Mucosa of descending colon (tissue), 3 donors: ENCODE measurements around the gene MYO18B. TPM values are rescaled to one million over a fixed set of nuclear protein-coding genes. Genes with fewer than 3 reads are reported as not detected.

Source experiments
- ATAC-seq: fragments of 200-7000 bp; cut with Tn5 transposase; one replicate; pipeline ENCODE4 v1.9.1; 2020; ENCODE audit warnings: mild to moderate bottlenecking, moderate library complexity
- DNase-seq, 3 donors: peaks; one replicate each; pipeline ENCODE4 v3.0.0-alpha.2; 2020
- H3K36me3 ChIP-seq: fragments of 200-600 bp; one replicate; pipeline ENCODE4 v1.8.0; 2021; ENCODE audit warnings: low read depth, mild to moderate bottlenecking
- H3K4me1 ChIP-seq: fragments of 200-600 bp; one replicate; pipeline ENCODE4 v1.8.0; 2021; ENCODE audit warnings: low read depth, mild to moderate bottlenecking
- H3K4me3 ChIP-seq: fragments of 200-600 bp; one replicate; pipeline ENCODE4 v1.8.0; 2021; ENCODE audit warnings: mild to moderate bottlenecking
- H3K9me3 ChIP-seq: fragments of 200-600 bp; one replicate; pipeline ENCODE4 v1.8.0; 2021; ENCODE audit warnings: mild to moderate bottlenecking
- intact Hi-C, 2 donors: fragments of 100-400 bp; cut with DNase I in 1 of 2; cut with micrococcal nuclease in 1 of 2; formaldehyde crosslinking; loops; one replicate each; pipeline versions ENCODE4 v1.11.0 to v1.11.1; 2022; cut with DNase I, micrococcal nuclease
- total RNA-seq, 3 donors: library from RNA; stranded (reverse); fragmentation: NEBNext Ultra II Directional in 2 of 3; extraction: Animal tissue kit (Norgen Biotek cat#: 25700) in 2 of 3; gene quantifications; one replicate each; pipeline versions ENCODE4 v1.2.1 to v1.2.4, GENCODE V29; 2021 to 2023
- TF ChIP-seq, protein P1 (sequence below): fragments of 200-600 bp; IDR thresholded peaks from one replicate; pipeline ENCODE4 v1.8.0; 2022; ENCODE audit warnings: antibody characterized with exemption, mild to moderate bottlenecking
- donor health status: DM: no; HTN: no; CAD: no; lungs with moderate emphysema.
- donor health status: DM: no; HTN: no; CAD: no.
- donor health status: DM: no; HTN: yes; CAD: no.

Gene MYO18B
- total RNA-seq, 3 donors from 2014 or later: 0.03 to 0.17 (median 0.12) TPM

DNA sequence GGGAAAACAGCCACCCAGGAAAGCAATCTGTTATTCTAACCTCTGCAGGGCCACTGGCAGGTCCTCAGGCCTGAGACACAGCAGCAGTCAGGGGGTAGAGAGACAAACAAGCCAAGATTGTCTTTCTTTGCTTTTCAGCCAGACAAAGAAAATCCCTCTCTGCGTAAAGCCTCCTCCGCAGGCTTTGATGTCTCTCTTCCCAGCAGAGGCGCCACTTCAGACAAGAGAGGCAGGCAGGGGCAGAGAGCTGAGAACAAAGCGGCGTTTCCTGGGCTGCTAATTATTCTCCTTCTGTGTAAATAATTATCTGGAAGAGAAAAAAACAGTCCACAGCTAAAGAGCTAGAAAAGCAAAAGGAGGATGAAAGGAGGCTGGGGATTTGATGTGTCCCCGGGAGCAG lies 324.5 kb downstream of the MYO18B start:
- no peaks in the 10 kb centered on the region for H3K36me3 ChIP-seq
- TF ChIP-seq, protein P1, sequence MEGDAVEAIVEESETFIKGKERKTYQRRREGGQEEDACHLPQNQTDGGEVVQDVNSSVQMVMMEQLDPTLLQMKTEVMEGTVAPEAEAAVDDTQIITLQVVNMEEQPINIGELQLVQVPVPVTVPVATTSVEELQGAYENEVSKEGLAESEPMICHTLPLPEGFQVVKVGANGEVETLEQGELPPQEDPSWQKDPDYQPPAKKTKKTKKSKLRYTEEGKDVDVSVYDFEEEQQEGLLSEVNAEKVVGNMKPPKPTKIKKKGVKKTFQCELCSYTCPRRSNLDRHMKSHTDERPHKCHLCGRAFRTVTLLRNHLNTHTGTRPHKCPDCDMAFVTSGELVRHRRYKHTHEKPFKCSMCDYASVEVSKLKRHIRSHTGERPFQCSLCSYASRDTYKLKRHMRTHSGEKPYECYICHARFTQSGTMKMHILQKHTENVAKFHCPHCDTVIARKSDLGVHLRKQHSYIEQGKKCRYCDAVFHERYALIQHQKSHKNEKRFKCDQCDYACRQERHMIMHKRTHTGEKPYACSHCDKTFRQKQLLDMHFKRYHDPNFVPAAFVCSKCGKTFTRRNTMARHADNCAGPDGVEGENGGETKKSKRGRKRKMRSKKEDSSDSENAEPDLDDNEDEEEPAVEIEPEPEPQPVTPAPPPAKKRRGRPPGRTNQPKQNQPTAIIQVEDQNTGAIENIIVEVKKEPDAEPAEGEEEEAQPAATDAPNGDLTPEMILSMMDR: no peak
- no peak overlapping the region for H3K4me3 ChIP-seq
- H3K4me1 ChIP-seq: no peaks in the 10 kb centered on the region
- ATAC-seq: no peak
- intact Hi-C loops: no loop called here
- H3K9me3 ChIP-seq: no peaks in the 10 kb centered on the region
- no peak for DNase-seq

DNA sequence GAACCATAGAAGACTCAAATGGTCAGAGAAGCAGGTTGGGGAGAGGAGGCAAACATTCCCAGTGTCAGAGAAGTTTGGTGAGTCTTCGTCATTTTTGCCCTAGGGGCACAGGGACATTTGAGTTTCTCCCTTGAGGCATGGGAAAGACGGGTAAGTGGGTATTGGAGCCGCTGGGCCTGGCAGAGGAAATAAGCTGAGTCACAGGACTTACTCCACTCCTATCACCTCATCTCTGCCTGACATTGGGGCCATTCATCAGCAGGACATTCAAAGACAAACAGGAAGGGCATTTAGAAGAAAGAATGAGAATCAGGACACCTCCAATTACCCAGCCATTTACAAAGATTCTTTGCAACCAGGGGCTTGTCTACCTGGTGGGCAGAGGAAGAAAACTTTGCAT lies 326.6 kb downstream of the MYO18B start:
- intact Hi-C loops: no loop called here
- ATAC-seq (no peak), DNase-seq (no peak)
- H3K9me3 ChIP-seq: no peaks in the 10 kb centered on the region
- no peaks in the 10 kb centered on the region for H3K36me3 ChIP-seq
- H3K4me1 ChIP-seq: no peaks in the 10 kb centered on the region
- TF ChIP-seq, protein P1: no peak
- H3K4me3 ChIP-seq: no peak overlapping the region

DNA sequence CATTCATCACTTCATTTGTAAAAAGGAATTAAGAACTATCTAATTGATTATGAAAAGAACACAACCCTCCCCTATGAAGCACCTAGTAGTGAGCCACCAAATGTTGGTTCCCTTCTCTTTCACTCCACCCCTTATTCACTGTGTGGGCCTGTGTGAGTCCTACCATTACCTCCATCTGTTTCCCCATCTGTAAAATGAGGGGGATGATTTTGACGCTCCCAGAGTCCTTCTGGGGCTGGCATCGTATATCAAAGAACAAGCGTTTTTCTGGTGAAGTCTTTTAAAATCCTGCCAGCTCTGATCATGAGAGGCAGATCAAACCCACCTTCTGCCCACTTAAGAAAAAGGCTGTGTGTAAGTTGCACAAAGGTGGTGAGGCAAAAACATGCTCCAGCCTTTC lies 330.6 kb downstream of the MYO18B start:
- intact Hi-C loops: no loop called here
- ATAC-seq: no peak
- TF ChIP-seq, protein P1: no peak
- Histone ChIP-seq H3K9me3 (no peaks in the 10 kb centered on the region), H3K4me1 (no peaks in the 10 kb centered on the region), H3K4me3 (no peak overlapping the region), H3K36me3 (no peaks in the 10 kb centered on the region)
- no peak for DNase-seq

DNA sequence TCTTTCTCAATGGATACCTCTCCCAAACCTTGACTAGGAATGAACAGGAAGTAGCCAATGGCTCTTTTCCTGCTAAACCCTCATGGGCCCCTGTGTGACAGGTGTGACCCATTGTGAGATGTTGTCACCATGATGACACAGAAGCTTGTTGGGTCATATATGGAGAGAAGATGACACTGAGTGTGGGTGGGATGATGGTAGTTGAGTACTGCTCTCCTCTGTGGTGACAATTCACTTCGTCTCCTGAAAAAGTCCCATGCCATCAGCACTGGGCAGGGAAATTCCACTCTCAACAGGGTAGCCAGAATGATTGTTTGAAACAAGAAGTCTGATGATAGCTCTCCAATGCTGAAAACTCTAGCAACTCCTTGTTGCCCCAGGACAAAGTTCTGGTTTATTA lies 333.3 kb downstream of the MYO18B start:
- DNase-seq (no peak), ATAC-seq (no peak)
- Histone ChIP-seq H3K4me3 (no peak overlapping the region), H3K9me3 (no peaks in the 10 kb centered on the region), H3K4me1 (no peaks in the 10 kb centered on the region), H3K36me3 (no peaks in the 10 kb centered on the region)
- intact Hi-C loops: no loop called here
- TF ChIP-seq, protein P1: no peak

DNA sequence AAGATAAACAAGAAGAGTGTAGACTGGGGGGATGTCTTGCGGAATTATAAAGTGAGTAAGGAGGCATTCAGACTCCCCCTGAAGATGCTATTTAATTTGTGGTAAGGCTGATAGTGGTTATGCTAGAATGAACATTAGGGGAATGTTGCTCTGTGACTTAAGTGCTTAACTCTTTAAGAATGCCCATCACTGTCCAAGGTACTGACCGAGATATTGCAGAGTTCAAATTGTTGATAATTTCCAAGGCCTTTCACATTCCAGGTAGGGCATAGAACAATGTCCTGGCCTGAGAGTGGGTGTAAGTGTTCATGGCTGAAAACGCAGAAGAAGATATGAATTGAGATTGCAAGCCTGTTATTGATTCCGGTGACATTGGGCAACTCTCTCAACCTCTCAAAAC lies 337.0 kb downstream of the MYO18B start:
- H3K4me3 ChIP-seq: no peak overlapping the region
- H3K9me3 ChIP-seq: no peaks in the 10 kb centered on the region
- intact Hi-C loops: no loop called here
- DNase-seq: no peak
- ATAC-seq: no peak
- H3K4me1 ChIP-seq: no peaks in the 10 kb centered on the region
- no peaks in the 10 kb centered on the region for H3K36me3 ChIP-seq
- TF ChIP-seq, protein P1: no peak

Other genes with a start within 250 kb of the MYO18B start
- 10 to 100 TPM in 1 of 3 donors, 1 to 10 TPM in 2; 2.1 to 16.1 (median 3.2) TPM for gene GRK3, start 177.5 kb upstream of the MYO18B start, total RNA-seq